ENCODE results near the gene MGAT2.

GRCh38 chr14:49589387-49589786 is 31.2 kb upstream of the MGAT2 start:
- TF ChIP-seq CTCF (conservative IDR thresholded peaks at IDR 0.05 in 1 of 2, IDR thresholded peaks at IDR 0.05 in 1 of 2; ENCODE audit: extremely low read depth in 1 of 2, insufficient read depth in 1 of 2, low read depth in 1 of 2, low read length in 2 of 2) (no peak), EZH2 (IDR thresholded peaks at IDR 0.05; ENCODE audit: borderline replicate concordance, low read length) (no peak)
